ENCODE data around the gene CNIH2. TPM values are rescaled to one million over a fixed set of nuclear protein-coding genes. Genes with fewer than 3 reads are reported as not detected.
A peak's percentile ranks its signal among the peaks of the same experiment; 100 is the strongest.

Gene CNIH2
- total and polyA plus RNA-seq, 9 of the 15 experiments (the other 6 are each of a cell fraction or from before 2014, with no cell fraction given), result 0.26 to 0.89 (median 0.40) TPM; not detected in 4

GRCh38 chr11:66328302-66329144, 50.5 kb downstream of the CNIH2 start (continued):
- TF ChIP-seq GATAD2A (IDR thresholded peaks at IDR 0.05) (peak; percentile 83; the same call in 1 of the 2 replicates), ZEB2 (IDR thresholded peaks at IDR 0.05) (no peak), ELK3 (CRISPR knock-in tag; IDR thresholded peaks at IDR 0.05) (no peak), ATF1 (CRISPR knock-in tag; IDR thresholded peaks at IDR 0.05) (no peak), ATF1 (tag; IDR thresholded peaks at IDR 0.05) (peak; percentile 45), SAP30 (IDR thresholded peaks at IDR 0.05; ENCODE audit: borderline replicate concordance, insufficient read depth, low read depth, low read length, poor library complexity, severe bottlenecking) (no peak), TAF1 (IDR thresholded peaks at IDR 0.05; ENCODE audit: control insufficient read depth, extremely low read depth, insufficient read depth, low read length, severe bottlenecking) (peak; percentile 19), NCOR1 (IDR thresholded peaks at IDR 0.05) (no peak), BRF2 (IDR thresholded peaks at IDR 0.05; ENCODE audit: borderline replicate concordance, insufficient read depth, insufficient read length) (no peak), ZNF224 (CRISPR knock-in tag; IDR thresholded peaks at IDR 0.05) (no peak), ZNF316 (IDR thresholded peaks at IDR 0.05) (no peak), EP300 (IDR thresholded peaks at IDR 0.05; ENCODE audit: low read length) (no peak), ZNF561 (CRISPR knock-in tag; conservative IDR thresholded peaks at IDR 0.05) (no peak), HDAC2 (IDR thresholded peaks at IDR 0.05) (no peak; the same call in 1 of the 2 replicates), POLR2G (IDR thresholded peaks at IDR 0.05; ENCODE audit: low read depth, low read length) (peak; percentile 55), ELF2 (CRISPR knock-in tag; IDR thresholded peaks at IDR 0.05) (no peak), CTBP1 (IDR thresholded peaks at IDR 0.05; ENCODE audit: borderline replicate concordance) (peak; percentile 83), DLX4 (CRISPR knock-in tag; IDR thresholded peaks at IDR 0.05) (no peak), ZHX1 (conservative IDR thresholded peaks at IDR 0.05; ENCODE audit: low read length) (no peak), MAFF (IDR thresholded peaks at IDR 0.05; ENCODE audit: low read length) (no peak), ZC3H8 (IDR thresholded peaks at IDR 0.05) (no peak), ZBTB43 (CRISPR knock-in tag; IDR thresholded peaks at IDR 0.05) (no peak), KDM2B (CRISPR knock-in tag; IDR thresholded peaks at IDR 0.05) (no peak), ZNF197 (CRISPR knock-in tag; IDR thresholded peaks at IDR 0.05; ENCODE audit: low read depth) (no peak)

Data from K562 (cell line).